Astrocyte (in vitro differentiated cells and primary cell): Measurements from ENCODE around the gene ESPNL. TPM values are rescaled to one million over a fixed set of nuclear protein-coding genes. Genes with fewer than 3 reads are reported as not detected.

ENCODE experiments used
- DNase-seq: peaks from one replicate; pipeline ENCODE4 v3.0.0-alpha.2; 2010; ENCODE audit warnings: low read depth
- FAIRE-seq: peaks from 2 replicates; lab custom pipeline; 2011; peaks lifted over from hg19 to GRCh38; lab: Jason Lieb, UNC
- H2AFZ ChIP-seq: 2 replicates; pipeline ENCODE4 v1.6.0; 2012; ENCODE audit warnings: low read depth, low read length, inconsistent platforms
- H3K27ac ChIP-seq: 2 replicates; pipeline ENCODE4 v1.5.1; 2011; ENCODE audit warnings: low read depth, low read length, inconsistent platforms
- H3K27me3 ChIP-seq: 2 replicates; pipeline ENCODE4 v1.6.0; 2011; ENCODE audit warnings: low read length, inconsistent platforms; ENCODE audit not compliant: insufficient read depth
- H3K36me3 ChIP-seq: 2 replicates; pipeline ENCODE4 v1.5.1; 2011; ENCODE audit warnings: low read length, inconsistent platforms; ENCODE audit not compliant: insufficient read depth
- H3K4me1 ChIP-seq: 2 replicates; pipeline ENCODE4 v1.5.1; 2011; ENCODE audit warnings: low read length, inconsistent platforms; ENCODE audit not compliant: insufficient read depth
- H3K4me2 ChIP-seq: 2 replicates; pipeline ENCODE4 v1.6.0; 2012; ENCODE audit warnings: low read length, inconsistent platforms
- H3K4me3 ChIP-seq: 2 replicates; pipeline ENCODE4 v1.5.1; 2011; ENCODE audit warnings: low read depth, mild to moderate bottlenecking, low read length, inconsistent platforms; ENCODE audit not compliant: insufficient read depth
- H3K79me2 ChIP-seq: 2 replicates; pipeline ENCODE4 v1.6.0; 2012; ENCODE audit warnings: mild to moderate bottlenecking, low read length, inconsistent platforms; ENCODE audit not compliant: insufficient read depth
- H3K9ac ChIP-seq: 2 replicates; pipeline ENCODE4 v1.6.0; 2012; ENCODE audit warnings: mild to moderate bottlenecking, low read length, inconsistent platforms
- H3K9me3 ChIP-seq: 2 replicates; pipeline ENCODE4 v1.5.1; 2012; ENCODE audit warnings: low read depth, mild to moderate bottlenecking, low read length, inconsistent platforms; ENCODE audit not compliant: insufficient read depth
- H4K20me1 ChIP-seq: 2 replicates; pipeline ENCODE4 v1.6.0; 2012; ENCODE audit warnings: low read length, inconsistent platforms; ENCODE audit not compliant: insufficient read depth
- H3K27ac Mint-ChIP-seq: one replicate; pipeline ENCODE4 v1.8.0; 2021; ENCODE audit warnings: mild to moderate bottlenecking, mixed read lengths; ENCODE audit not compliant: unreplicated experiment
- H3K27me3 Mint-ChIP-seq: one replicate; pipeline ENCODE4 v1.8.0; 2021; ENCODE audit warnings: low read depth, mixed read lengths; ENCODE audit not compliant: unreplicated experiment
- H3K36me3 Mint-ChIP-seq: one replicate; pipeline ENCODE4 v1.8.0; 2021; ENCODE audit warnings: low read depth, mixed read lengths; ENCODE audit not compliant: unreplicated experiment
- H3K4me1 Mint-ChIP-seq: one replicate; pipeline ENCODE4 v1.8.0; 2021; ENCODE audit warnings: low read depth, mixed read lengths; ENCODE audit not compliant: unreplicated experiment
- H3K4me3 Mint-ChIP-seq: one replicate; pipeline ENCODE4 v1.8.0; 2021; ENCODE audit warnings: mild to moderate bottlenecking, moderate library complexity, mixed read lengths; ENCODE audit not compliant: unreplicated experiment
- H3K9me3 Mint-ChIP-seq: one replicate; pipeline ENCODE4 v1.8.0; 2021; ENCODE audit warnings: mild to moderate bottlenecking, mixed read lengths; ENCODE audit not compliant: unreplicated experiment
- EZH2 ChIP-seq: IDR thresholded peaks from 2 replicates; pipeline ENCODE4 v1.6.1; 2012; ENCODE audit warnings: mild to moderate bottlenecking, low read length, inconsistent platforms; ENCODE audit not compliant: insufficient read depth
- total RNA-seq: library from RNA; stranded (reverse); gene quantifications from 2 replicates; pipeline ENCODE4 v1.2.1, GENCODE V29; 2021
- TF ChIP-seq, protein P1 (sequence below): IDR thresholded peaks from 2 replicates; pipeline ENCODE4 v1.5.1; 2011; ENCODE audit warnings: low read depth, mild to moderate bottlenecking, inconsistent platforms, low read length, moderate library complexity; ENCODE audit not compliant: insufficient read depth

ESPNL gene
- total RNA-seq, 1 donor from 2014 or later, result not detected

DNA sequence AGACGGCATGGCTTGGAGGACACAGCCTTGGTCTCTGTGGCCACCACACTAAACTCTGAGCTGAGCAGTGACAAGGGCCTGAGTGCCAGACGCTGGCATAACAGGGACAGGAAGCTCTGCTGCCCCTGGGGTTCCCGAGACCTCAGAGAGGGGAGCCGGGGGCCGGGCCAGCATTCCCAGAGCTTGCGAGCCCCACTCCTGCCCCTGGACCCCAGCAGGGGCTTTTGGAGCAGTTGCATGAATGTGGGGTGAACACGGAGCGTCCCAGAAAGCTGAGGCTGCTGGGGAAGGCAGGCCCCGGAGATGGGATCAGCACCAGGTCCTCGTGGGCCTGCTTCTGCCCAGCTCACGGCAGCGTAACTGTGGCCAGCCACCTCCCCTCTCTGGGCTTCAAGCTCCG, 51.1 kb downstream of the ESPNL start:
- peaks cover 3% of the 10 kb centered on the region for H3K9me3 Mint-ChIP-seq
- no peak overlapping the region for H3K9ac ChIP-seq
- no peak overlapping the region for H3K27ac ChIP-seq
- no peaks in the 10 kb centered on the region for H3K36me3 ChIP-seq
- peaks cover 4% of the 10 kb centered on the region for H3K4me1 ChIP-seq
- no peak overlapping the region for H3K27ac Mint-ChIP-seq
- H3K4me3 Mint-ChIP-seq, result no peak overlapping the region
- no peak overlapping the region for H3K4me3 ChIP-seq
- H3K9me3 ChIP-seq, result no peaks in the 10 kb centered on the region
- H3K4me1 Mint-ChIP-seq, result peaks cover 1% of the 10 kb centered on the region
- H3K36me3 Mint-ChIP-seq, result peaks cover 2% of the 10 kb centered on the region
- TF ChIP-seq, protein P1, sequence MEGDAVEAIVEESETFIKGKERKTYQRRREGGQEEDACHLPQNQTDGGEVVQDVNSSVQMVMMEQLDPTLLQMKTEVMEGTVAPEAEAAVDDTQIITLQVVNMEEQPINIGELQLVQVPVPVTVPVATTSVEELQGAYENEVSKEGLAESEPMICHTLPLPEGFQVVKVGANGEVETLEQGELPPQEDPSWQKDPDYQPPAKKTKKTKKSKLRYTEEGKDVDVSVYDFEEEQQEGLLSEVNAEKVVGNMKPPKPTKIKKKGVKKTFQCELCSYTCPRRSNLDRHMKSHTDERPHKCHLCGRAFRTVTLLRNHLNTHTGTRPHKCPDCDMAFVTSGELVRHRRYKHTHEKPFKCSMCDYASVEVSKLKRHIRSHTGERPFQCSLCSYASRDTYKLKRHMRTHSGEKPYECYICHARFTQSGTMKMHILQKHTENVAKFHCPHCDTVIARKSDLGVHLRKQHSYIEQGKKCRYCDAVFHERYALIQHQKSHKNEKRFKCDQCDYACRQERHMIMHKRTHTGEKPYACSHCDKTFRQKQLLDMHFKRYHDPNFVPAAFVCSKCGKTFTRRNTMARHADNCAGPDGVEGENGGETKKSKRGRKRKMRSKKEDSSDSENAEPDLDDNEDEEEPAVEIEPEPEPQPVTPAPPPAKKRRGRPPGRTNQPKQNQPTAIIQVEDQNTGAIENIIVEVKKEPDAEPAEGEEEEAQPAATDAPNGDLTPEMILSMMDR, result no peak
- TF ChIP-seq EZH2, result no peak
- H3K79me2 ChIP-seq, result no peaks in the 10 kb centered on the region
- FAIRE-seq (no peak), DNase-seq (no peak)
- no peak overlapping the region for H2AFZ ChIP-seq
- H4K20me1 ChIP-seq, result no peaks in the 10 kb centered on the region
- H3K27me3 Mint-ChIP-seq, result peaks cover 1% of the 10 kb centered on the region
- no peak overlapping the region for H3K4me2 ChIP-seq
- no peaks in the 10 kb centered on the region for H3K27me3 ChIP-seq

- no peak for DNase-seq
- Mint-ChIP-seq H3K27ac (no peak overlapping the region), H3K36me3 (peaks cover 2% of the 10 kb centered on the region), H3K9me3 (peaks cover 3% of the 10 kb centered on the region), H3K4me1 (peaks cover 1% of the 10 kb centered on the region), H3K27me3 (peaks cover 1% of the 10 kb centered on the region), H3K4me3 (no peak overlapping the region)
- H3K4me1 ChIP-seq, result peaks cover 4% of the 10 kb centered on the region
- H3K4me3 ChIP-seq, result no peak overlapping the region
- H3K36me3 ChIP-seq, result no peaks in the 10 kb centered on the region
- H3K27ac ChIP-seq, result no peak overlapping the region
- no peak for TF ChIP-seq EZH2
- TF ChIP-seq, protein P1, result no peak
- no peaks in the 10 kb centered on the region for H3K79me2 ChIP-seq
- H3K27me3 ChIP-seq, result no peaks in the 10 kb centered on the region
- FAIRE-seq, result no peak
- H3K4me2 ChIP-seq, result no peak overlapping the region
- no peaks in the 10 kb centered on the region for H4K20me1 ChIP-seq
- H3K9ac ChIP-seq, result no peak overlapping the region
- H2AFZ ChIP-seq, result no peak overlapping the region
- H3K9me3 ChIP-seq, result no peaks in the 10 kb centered on the region
These were observed 51.6 kb downstream of the ESPNL start for GRCh38 chr2:238151628-238152235.
